ENCODE data around the gene BAZ1B.
"Not testable (repeated sequence)": the region's sequence is repeated elsewhere in the genome, so short reads cannot be mapped to it uniquely, and the experiment has no call there.

BAZ1B gene

DNA sequence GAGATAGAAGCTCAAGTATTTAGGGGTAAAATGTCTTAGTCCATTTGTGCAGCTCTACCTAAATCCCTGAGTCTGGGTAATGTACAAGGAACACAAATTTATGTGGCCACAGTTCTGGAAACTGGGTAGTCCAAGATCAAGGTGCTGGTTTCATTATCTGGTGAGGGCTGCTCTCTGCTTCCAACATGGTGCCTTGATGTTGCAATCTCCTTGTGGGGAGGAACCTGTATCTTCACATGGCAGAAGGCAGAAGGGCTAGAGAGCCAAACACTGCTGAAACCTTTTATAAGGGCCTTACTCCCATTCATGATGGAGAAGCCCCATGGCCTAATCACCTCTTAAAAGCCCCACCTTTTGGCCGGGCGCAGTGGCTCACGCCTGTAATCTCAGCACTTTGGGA is 8.7 kb upstream of the BAZ1B start:
- DNase-seq (ENCODE audit: low read depth), result peak; percentile 67
- TF ChIP-seq MYC (IDR thresholded peaks at IDR 0.05; ENCODE audit: low read depth, low read length), result no peak
- TF ChIP-seq, protein P1, sequence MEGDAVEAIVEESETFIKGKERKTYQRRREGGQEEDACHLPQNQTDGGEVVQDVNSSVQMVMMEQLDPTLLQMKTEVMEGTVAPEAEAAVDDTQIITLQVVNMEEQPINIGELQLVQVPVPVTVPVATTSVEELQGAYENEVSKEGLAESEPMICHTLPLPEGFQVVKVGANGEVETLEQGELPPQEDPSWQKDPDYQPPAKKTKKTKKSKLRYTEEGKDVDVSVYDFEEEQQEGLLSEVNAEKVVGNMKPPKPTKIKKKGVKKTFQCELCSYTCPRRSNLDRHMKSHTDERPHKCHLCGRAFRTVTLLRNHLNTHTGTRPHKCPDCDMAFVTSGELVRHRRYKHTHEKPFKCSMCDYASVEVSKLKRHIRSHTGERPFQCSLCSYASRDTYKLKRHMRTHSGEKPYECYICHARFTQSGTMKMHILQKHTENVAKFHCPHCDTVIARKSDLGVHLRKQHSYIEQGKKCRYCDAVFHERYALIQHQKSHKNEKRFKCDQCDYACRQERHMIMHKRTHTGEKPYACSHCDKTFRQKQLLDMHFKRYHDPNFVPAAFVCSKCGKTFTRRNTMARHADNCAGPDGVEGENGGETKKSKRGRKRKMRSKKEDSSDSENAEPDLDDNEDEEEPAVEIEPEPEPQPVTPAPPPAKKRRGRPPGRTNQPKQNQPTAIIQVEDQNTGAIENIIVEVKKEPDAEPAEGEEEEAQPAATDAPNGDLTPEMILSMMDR (IDR thresholded peaks at IDR 0.05; ENCODE audit: low read depth, low read length), result no peak
- TF ChIP-seq, protein P2, sequence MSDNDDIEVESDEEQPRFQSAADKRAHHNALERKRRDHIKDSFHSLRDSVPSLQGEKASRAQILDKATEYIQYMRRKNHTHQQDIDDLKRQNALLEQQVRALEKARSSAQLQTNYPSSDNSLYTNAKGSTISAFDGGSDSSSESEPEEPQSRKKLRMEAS (IDR thresholded peaks at IDR 0.05; ENCODE audit: low read depth, low read length), result no peak
- TF ChIP-seq POLR2A (IDR thresholded peaks at IDR 0.05; ENCODE audit: extremely low read depth, insufficient read length), result no peak
- no peak overlapping the region for H3K4me3 ChIP-seq (ENCODE audit: low read depth, low read length)

DNA sequence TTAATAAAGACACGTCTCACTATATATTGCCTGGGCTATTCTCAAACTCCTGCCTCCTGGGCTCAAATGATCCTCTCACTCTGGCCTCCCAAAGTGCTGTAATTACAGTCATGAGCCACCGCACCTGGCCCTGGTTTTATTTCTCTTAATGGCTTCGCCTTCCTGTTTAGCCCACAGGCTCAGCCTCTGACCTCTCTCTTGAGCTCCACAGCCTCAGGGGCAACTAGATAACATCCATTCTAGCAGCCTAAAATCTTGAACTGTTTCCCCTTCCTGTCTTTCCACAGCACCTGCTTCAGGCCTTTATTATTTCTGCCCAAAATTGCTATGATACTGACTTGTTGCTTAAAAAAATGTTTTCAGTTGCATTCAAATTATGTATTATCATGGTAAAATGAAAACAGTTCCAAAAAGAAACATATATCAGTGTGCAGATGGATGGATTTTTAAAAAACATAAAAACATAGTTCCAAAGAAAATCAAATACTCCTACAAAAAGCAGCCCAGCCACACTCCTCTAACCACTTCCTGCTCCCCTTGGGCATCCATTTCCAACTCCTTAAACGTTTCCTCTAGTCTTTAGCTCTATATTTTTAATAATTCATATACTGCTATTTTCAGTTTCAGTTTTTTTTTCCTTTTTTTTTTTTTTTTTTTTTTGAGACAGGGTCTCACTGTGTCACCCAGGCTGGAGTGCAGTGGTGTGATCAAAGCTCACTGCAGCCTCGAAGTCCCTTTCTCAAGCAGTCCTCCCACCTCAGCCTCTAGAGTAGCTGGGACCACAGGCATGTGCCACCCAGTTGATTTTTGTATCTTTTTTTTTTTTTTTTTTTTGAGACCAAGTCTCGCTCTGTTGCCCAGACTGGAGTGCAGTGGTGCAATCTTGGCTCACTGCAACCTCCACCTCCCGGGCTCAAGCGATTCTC is 5.1 kb upstream of the BAZ1B start:
- DNase-seq (ENCODE audit: low read depth), result peak; percentile 77
- TF ChIP-seq, protein P2 (IDR thresholded peaks at IDR 0.05; ENCODE audit: low read depth, low read length), result peak; percentile 23; the same call in 1 of the 2 replicates
- no peak for TF ChIP-seq MYC (IDR thresholded peaks at IDR 0.05; ENCODE audit: low read depth, low read length)
- no peak overlapping the region for H3K4me3 ChIP-seq (ENCODE audit: low read depth, low read length)

DNA sequence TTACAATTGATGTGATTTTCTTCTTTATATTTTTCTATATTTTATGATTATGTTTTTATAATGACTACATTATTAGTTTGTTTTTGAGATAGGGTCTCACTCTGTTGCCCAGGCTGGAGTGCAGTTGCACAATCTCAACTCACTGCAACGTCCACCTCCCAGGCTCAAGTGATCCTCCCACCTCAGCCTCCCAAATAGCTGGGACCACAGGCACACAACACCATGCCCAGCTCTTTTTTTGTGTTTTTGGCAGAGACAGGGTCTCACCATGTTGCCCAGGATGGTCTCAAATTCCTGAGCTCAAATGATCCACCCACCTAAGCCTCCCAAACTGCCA is 4.0 kb upstream of the BAZ1B start:
- not testable (repeated sequence) for DNase-seq (ENCODE audit: low read depth); H3K4me3 ChIP-seq (ENCODE audit: low read depth, low read length)

DNA sequence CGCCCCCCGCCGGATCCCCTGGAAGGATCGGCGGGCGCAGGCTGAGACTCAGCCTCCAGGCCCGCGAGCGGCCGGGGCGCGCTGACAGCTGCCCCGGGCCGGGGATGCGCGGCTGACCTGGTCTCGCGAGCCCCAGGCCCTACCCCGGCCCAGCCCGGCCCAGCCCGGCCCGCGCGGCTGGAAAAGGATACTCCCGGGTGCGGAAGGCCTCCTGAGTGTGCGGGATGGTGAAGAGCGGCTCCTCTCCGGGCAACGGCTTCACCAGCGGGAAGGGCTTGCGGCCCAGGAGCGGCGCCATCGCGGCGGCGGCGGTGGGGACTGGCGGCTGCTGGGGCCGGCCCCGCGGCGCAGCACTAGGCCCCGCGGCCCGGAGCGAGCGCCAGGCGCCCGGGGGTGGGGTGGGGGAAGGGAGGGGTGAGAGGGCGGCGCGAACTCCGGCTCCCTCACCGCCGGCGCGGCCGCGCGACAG is 423 bp downstream of the BAZ1B start:
- DNase-seq (ENCODE audit: low read depth), result no peak
- H3K4me3 ChIP-seq (ENCODE audit: low read depth, low read length), result peak overlapping the region; percentile 86
- TF ChIP-seq, protein P2 (IDR thresholded peaks at IDR 0.05; ENCODE audit: low read depth, low read length), result no peak
- no peak for TF ChIP-seq MYC (IDR thresholded peaks at IDR 0.05; ENCODE audit: low read depth, low read length)
- TF ChIP-seq POLR2A (IDR thresholded peaks at IDR 0.05; ENCODE audit: extremely low read depth, insufficient read length), result no peak

DNA sequence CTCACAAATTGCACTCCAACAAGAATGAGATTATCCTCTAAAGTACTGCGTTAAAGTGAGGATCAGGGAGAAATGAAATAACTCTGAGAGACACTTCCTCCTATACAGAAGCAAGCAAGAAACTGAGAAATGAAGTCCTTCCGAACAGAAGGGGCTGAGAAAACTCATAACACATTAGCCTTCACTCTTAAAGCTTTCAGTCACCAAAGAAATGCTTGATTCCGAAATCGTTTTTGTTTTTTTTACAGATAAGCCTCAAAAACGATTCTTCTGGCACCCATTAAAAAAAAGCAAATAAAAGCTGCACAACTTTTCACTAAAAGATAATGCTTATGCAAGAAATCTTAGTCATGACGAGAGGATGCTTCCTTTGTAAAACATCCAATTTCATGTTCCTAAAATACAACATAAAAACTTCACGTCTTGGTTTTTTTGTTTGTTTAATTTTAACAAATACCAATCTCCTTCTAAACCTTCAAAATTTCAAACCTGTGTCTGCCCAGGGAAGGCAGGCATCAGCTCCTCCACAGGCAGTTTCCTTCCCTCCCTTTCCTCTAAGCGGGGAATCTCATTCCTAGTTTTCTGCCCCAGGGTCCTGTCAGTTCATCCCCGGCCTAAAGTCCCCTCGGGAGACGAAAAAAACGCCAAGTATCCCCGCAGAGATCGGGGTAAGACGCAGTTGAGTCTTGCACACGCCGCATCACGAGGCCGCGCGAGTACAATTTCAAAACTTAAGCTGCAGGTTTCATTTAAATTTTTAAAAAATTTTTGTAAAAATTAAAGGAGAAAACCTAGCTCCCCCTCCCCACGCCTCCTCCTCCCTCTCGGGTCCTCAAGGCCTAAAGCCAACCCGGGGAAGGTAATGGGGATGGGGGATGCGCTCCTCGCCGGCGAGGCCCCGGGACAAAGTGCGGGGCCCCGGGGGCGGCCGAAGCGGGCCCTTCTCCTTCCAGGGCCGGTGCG is 1.1 kb downstream of the BAZ1B start:
- TF ChIP-seq, protein P2 (IDR thresholded peaks at IDR 0.05; ENCODE audit: low read depth, low read length), result peak; percentile 33; the same call in 1 of the 2 replicates
- TF ChIP-seq MYC (IDR thresholded peaks at IDR 0.05; ENCODE audit: low read depth, low read length), result no peak; the same call in 1 of the 2 replicates
- TF ChIP-seq, protein P1 (IDR thresholded peaks at IDR 0.05; ENCODE audit: low read depth, low read length), result no peak
- no peak for DNase-seq (ENCODE audit: low read depth)
- H3K4me3 ChIP-seq (ENCODE audit: low read depth, low read length), result peak overlapping the region; percentile 86

DNA sequence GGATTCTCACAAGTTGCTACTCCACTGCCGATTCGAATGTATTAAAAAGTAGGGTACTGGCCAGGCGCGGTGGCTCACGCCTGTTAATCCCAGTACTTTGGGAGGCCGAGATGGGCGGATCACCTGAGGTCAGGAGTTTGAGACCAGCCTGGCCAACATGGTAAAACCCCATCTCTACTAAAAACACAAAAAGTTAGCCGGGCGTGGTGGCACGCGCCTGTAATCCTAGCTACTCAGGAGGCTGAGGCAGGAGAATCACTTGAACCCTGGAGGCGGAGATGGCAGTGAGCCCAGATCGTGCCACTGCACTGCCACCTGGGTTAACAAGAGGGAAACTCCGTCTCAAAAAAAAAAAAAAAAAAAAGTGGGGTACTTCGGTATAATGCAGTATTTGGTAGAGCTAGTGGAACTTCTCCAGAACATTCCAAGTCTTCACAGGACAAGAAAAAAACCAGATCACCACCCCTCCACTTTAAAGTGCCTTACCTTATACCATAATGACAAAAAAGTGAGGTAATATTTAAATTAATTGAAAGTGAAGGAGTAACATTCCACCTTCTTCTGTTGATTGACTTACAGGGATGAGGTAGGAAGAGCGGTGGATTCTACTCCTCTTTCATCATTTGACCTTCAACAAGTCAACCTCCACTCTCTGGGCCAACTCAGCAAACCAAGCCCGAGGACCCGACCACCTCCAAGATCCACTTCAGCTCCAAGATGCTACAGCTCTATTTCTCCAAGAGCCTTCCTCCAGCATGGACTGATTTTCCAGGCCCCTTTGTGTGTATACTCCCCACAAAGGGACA is 2.0 kb downstream of the BAZ1B start:
- no peak for TF ChIP-seq MYC (IDR thresholded peaks at IDR 0.05; ENCODE audit: low read depth, low read length)
- TF ChIP-seq, protein P1 (IDR thresholded peaks at IDR 0.05; ENCODE audit: low read depth, low read length), result no peak
- no peak for TF ChIP-seq POLR2A (IDR thresholded peaks at IDR 0.05; ENCODE audit: extremely low read depth, insufficient read length)
- TF ChIP-seq, protein P2 (IDR thresholded peaks at IDR 0.05; ENCODE audit: low read depth, low read length), result no peak
- peak; percentile 53 for DNase-seq (ENCODE audit: low read depth)

More for the DNA sequence above, 2.0 kb downstream of the BAZ1B start:
- H3K4me3 ChIP-seq (ENCODE audit: low read depth, low read length), result peak overlapping the region; percentile 86
